GM12878 (cell line): Measurements from ENCODE around the gene SCN7A.

ENCODE experiments used
- CHD4 ChIP-seq: fragments of 200-600 bp; sonication (generic); IDR thresholded peaks from 2 replicates; pipeline ENCODE4 v1.6.1; 2016; ENCODE audit warnings: mild to moderate bottlenecking
- POLR2A ChIP-seq: IDR thresholded peaks from 2 replicates; pipeline ENCODE4 v1.6.1; 2011; ENCODE audit warnings: low read depth, mild to moderate bottlenecking, low read length
- SMC3 ChIP-seq: IDR thresholded peaks from 2 replicates; pipeline ENCODE4 v1.6.1; 2011; ENCODE audit warnings: low read length, improper control_type of control experiment, borderline replicate concordance
- TF ChIP-seq, protein P1 (sequence below), 3 experiments: IDR thresholded peaks in 2 of 3; conservative IDR thresholded peaks in 1 of 3; 2 replicates each; pipeline ENCODE4 v1.5.1; 2011; ENCODE audit warnings: low read depth in 3 of 3, low read length in 3 of 3, mild to moderate bottlenecking in 3 of 3, control low read depth in 2 of 3, moderate library complexity in 2 of 3, inconsistent platforms in 1 of 3, mixed read lengths in 1 of 3; ENCODE audit not compliant: control insufficient read depth in 2 of 3, insufficient read depth in 1 of 3; ENCODE audit errors: extremely low read depth in 1 of 3
- TF ChIP-seq, protein P2 (sequence below): IDR thresholded peaks from 2 replicates; pipeline ENCODE4 v1.6.1; 2012; ENCODE audit warnings: low read depth, low read length, improper control_type of control experiment

DNA sequence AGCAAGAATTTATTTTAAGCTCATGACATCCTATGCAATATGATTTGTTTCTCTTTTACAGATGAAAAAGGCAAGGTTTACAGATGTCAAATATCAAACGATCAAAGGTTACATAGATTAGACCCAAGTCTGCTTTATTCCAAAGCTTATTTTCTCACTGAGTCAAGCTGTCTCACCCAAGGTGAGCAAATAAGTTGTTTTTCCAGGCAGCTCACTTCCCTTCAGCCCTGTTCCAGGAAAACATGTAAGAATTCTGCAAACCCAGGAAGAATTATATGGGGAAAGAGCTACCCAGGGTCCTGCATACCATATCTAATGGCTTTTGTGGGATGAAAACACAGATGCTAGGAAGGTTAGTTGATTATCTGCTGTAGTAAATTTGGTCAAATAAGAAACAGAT is 60.6 kb downstream of the SCN7A start:
- TF ChIP-seq, protein P1, sequence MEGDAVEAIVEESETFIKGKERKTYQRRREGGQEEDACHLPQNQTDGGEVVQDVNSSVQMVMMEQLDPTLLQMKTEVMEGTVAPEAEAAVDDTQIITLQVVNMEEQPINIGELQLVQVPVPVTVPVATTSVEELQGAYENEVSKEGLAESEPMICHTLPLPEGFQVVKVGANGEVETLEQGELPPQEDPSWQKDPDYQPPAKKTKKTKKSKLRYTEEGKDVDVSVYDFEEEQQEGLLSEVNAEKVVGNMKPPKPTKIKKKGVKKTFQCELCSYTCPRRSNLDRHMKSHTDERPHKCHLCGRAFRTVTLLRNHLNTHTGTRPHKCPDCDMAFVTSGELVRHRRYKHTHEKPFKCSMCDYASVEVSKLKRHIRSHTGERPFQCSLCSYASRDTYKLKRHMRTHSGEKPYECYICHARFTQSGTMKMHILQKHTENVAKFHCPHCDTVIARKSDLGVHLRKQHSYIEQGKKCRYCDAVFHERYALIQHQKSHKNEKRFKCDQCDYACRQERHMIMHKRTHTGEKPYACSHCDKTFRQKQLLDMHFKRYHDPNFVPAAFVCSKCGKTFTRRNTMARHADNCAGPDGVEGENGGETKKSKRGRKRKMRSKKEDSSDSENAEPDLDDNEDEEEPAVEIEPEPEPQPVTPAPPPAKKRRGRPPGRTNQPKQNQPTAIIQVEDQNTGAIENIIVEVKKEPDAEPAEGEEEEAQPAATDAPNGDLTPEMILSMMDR (IDR thresholded peaks at IDR 0.05 in 2 of 3, conservative IDR thresholded peaks at IDR 0.05 in 1 of 3; ENCODE audit: control insufficient read depth in 2 of 3, extremely low read depth in 1 of 3, insufficient read depth in 1 of 3, low read depth in 3 of 3, low read length in 3 of 3) = no peak
- TF ChIP-seq SMC3 = no peak
- TF ChIP-seq CHD4 = no peak
- TF ChIP-seq POLR2A = no peak
- TF ChIP-seq, protein P2, sequence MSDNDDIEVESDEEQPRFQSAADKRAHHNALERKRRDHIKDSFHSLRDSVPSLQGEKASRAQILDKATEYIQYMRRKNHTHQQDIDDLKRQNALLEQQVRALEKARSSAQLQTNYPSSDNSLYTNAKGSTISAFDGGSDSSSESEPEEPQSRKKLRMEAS = no peak
